GM18858 (cell line): ENCODE results near the gene PTCRA.
"Not testable (repeated sequence)": the region's sequence is repeated elsewhere in the genome, so short reads cannot be mapped to it uniquely, and the experiment has no call there.

Experiments used
- ATAC-seq: cut with Tn5 transposase; IDR thresholded peaks from one replicate; pipeline ENCODE4 v1.9.1; 2021; ENCODE audit not compliant: unreplicated experiment

Gene PTCRA

GRCh38 chr6:42915732-42916131, at the start of gene PTCRA:
Gene PTCRA (plus strand): TSS chr6:42916053. CDS start chr6:42916070, 17 bp downstream.
- ATAC-seq = no peak

- ATAC-seq = no peak
Observed at GRCh38 chr6:42870145-42870936, 45.5 kb upstream of the PTCRA start.

GRCh38 chr6:42871711-42872110, 44.1 kb upstream of the PTCRA start:
- no peak for ATAC-seq

GRCh38 chr6:42873313-42873712, 42.5 kb upstream of the PTCRA start:
- no peak for ATAC-seq

- ATAC-seq = no peak
Observed at GRCh38 chr6:42877695-42878094, 38.2 kb upstream of the PTCRA start.

- peak; percentile 72 for ATAC-seq
Observed at GRCh38 chr6:42879372-42880239, 36.2 kb upstream of the PTCRA start, which contains the start of gene RPL7L1. Gene RPL7L1 (plus strand): TSS chr6:42879616. CDS start chr6:42879911, 295 bp downstream.

GRCh38 chr6:42880240-42880817, 35.5 kb upstream of the PTCRA start:
- ATAC-seq = not testable (repeated sequence)

- ATAC-seq = not testable (repeated sequence)
Observed at GRCh38 chr6:42880871-42881270, 35.0 kb upstream of the PTCRA start.

- no peak for ATAC-seq
Observed at GRCh38 chr6:42885702-42886101, 30.2 kb upstream of the PTCRA start.

GRCh38 chr6:42888201-42888600, 27.7 kb upstream of the PTCRA start:
- ATAC-seq = not testable (repeated sequence)

GRCh38 chr6:42889815-42890214, 26.0 kb upstream of the PTCRA start:
- no peak for ATAC-seq

GRCh38 chr6:42890311-42891198, 25.3 kb upstream of the PTCRA start:
- ATAC-seq = peak; percentile 74

- no peak for ATAC-seq
Observed at GRCh38 chr6:42891199-42891722, 24.6 kb upstream of the PTCRA start.

- ATAC-seq = not testable (repeated sequence)
Observed at GRCh38 chr6:42894041-42894828, 21.6 kb upstream of the PTCRA start.

GRCh38 chr6:42896178-42896719, 19.6 kb upstream of the PTCRA start:
- no peak for ATAC-seq

GRCh38 chr6:42898891-42899361, 16.9 kb upstream of the PTCRA start:
- no peak for ATAC-seq

- ATAC-seq = no peak
Observed at GRCh38 chr6:42899871-42900270, 16.0 kb upstream of the PTCRA start.

- no peak for ATAC-seq
Observed at GRCh38 chr6:42901538-42901957, 14.3 kb upstream of the PTCRA start.
